HG03520 (cell line): ENCODE measurements around the gene GCNA.
"Not testable (repeated sequence)": the region's sequence is repeated elsewhere in the genome, so short reads cannot be mapped to it uniquely, and the experiment has no call there.

Source experiments
- ATAC-seq: cut with Tn5 transposase; IDR thresholded peaks from one replicate; pipeline ENCODE4 v1.9.1; 2021; ENCODE audit warnings: mild to moderate bottlenecking, moderate library complexity; ENCODE audit not compliant: unreplicated experiment

GCNA gene

DNA sequence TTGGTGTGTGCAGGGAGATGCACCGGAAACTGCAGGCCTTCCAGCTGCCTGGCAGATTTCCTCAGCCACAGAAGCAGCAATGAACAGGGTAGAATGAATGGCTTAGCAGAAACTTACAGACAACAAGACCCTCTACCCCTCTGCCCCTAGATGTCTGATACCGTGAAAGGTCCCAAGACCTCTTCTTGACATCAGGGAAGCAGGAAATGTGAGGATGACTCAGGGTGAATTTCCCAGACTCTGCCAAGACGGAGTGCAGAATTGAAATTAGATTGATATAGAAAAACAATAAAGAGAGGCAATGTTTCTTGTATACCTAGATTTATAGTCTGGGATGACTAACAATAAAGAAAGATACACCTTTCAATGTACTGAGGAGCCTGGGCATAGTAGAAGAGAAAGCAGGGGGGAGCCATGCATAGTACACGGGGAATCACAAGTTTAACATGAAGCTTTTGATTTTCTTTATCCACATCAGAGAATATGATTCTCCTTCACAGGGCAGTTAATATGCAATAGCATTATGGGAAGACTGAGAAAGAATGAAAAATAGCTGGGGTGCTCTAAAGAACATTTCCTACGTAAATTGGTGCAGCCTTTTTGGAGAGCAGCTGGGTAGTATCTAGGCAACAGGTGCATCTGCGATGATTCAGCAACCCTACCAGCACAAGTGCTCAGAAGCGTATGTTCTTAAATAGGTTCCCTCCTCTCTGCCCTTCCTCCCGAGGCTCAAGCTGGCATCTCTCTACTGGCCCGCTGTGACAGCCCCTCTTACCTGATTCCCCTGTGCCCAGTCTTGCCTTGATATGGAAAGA is 58.4 kb downstream of the GCNA start:
- ATAC-seq = no peak

DNA sequence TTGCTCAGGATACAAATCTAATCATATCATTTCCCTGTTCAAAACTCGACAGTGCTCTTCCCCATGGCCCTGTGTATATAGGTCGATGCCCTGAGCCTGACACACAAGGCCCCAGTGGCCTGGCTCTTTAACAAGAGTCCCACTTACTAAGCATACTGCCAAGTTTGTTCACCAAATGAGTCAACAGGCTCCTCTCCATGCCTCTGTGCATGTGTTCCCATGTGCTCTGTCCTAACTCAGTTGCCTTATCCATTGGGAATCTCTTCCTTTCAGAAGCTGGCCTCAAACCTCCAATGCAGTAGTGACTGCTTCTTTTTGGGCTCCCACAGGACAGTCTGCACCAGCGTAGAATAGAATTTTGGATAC is 59.0 kb downstream of the GCNA start:
- no peak for ATAC-seq

DNA sequence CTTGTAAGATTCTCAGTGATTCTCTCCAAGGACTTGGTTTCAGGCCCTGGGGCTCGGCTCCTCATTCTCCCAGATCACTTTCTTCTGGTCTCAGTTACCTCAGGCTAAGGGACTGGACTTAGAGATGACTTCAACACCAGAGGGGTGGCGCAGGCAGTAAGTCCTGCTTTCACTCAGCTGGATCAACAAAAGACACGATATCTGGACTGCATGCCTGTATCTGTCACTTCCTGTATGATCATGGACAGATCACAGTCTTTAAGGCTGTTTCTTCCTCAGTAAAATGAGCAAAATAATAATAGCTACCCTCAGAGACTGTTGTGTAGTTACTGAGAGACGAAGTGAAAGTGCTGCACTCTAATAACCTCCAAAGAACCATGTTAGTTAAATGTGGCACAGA is 59.6 kb downstream of the GCNA start:
- no peak for ATAC-seq

DNA sequence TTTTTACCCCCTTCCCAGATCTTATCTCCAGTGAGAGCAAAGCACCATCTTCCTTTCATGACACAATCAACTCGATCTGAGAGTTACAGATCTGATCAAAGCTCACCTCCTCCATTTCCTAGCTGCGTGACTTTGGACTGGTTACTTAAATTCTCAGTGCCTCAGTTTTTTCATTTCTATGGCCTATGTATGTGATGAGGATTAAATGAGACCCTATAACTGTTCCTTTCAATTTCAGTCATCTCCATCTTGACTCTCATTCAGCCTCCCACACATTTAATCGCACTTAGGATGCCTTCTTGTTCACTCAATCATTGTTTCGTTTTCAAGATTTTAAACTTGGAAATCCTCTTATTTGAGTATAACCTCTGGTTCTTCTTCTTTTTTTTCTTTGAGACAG is 60.2 kb downstream of the GCNA start:
- ATAC-seq = no peak

DNA sequence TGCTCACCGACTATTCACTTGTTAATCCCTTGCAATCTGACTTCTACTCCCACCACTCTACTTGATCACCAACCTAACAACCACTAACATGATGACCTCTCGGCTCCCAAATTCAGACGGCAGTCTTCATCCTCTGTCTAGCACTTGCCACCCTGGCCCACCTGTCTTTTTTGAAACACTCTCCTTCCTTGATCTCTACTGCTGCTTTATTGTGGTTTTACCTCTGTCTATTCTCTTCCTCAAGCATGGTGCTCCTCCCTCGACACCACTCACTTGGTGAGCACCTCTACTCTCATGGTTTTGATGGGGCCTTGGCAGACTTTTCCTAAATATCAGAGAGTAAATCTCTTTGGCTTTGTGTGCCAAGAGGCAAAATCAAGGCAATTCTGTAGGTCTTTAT is 61.8 kb downstream of the GCNA start:
- ATAC-seq = no peak

DNA sequence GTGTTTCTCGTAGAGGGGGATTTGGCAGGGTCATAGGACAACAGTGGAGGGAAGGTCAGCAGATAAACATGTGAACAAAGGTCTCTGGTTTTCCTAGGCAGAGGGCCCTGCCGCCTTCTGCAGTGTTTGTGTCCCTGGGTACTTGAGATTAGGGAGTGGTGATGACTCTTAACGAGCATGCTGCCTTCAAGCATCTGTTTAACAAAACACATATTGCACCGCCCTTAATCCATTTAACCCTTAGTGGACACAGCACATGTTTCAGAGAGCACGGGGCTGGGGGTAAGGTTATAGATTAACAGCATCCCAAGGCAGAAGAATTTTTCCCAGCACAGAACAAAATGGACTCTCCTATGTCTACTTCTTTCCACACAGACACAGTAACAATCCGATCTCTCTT is 66.2 kb downstream of the GCNA start:
- ATAC-seq = not testable (repeated sequence)

DNA sequence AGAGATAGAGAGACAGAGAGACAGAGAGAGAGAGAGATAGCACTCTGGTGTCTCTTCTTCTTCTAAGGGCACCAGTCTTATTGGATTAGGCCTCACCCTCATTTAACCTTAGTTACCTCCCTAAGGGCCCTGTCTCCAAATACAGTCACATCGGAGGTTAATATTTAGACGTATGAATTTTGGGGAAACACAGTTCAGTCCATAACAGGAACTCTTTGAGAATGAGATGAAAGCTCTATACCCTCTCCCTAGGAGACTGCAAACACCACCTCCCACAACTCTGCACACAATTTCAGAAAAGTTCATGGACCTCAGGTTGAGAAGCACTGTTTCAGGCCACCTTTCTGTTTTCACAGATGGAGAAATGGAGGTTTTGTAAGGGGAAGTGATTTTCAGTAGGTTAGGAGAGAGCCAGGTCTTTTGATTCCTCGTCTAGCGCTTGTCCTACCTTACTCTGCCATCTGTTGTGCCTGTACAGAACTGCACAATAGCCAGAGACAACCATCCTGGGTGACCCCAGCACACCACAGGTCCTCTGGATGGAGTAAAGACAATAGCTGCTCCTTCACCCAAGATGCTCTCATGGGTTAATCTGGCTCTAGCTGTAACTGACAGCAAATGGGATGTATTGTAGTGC is 72.2 kb downstream of the GCNA start:
- ATAC-seq = no peak

DNA sequence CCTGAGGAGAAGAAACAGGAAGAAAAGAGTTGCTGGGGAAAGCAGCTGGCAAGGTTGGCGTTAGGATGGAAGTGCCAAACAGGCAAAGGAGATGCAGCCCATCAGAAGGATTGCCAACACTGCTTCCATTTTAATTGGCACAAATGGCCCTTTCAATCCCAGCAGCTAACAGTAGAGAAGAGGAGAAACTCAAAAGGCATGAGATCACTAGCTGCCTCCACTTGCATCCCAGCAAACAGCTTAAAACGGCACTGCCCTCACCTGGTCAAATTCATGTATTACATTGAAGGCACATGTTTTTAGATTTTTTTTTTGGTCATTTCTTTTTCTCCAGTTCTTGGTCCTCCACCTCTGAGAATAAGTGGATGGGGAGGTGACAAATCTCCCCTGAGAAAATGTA is 74.2 kb downstream of the GCNA start:
- no peak for ATAC-seq

DNA sequence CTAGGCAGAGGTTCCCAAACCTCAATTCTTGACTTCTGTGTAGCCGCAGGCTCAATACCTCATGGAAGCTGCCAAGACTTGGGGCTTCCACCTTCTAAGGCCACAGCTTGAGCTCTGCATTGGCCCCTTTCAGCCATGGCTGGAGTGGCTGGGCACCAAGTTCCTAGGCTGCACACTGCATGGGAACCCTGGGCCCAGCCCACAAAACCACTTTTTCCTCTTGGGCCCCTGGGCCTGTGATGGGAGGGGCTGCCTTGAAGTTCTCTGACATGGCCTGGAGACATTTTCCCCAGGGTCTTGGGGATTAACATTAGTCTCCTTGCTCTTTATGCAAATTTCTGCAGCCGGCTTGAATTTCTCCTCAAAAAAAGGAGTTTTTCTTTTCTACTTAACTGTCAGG is 75.1 kb downstream of the GCNA start:
- ATAC-seq = no peak

DNA sequence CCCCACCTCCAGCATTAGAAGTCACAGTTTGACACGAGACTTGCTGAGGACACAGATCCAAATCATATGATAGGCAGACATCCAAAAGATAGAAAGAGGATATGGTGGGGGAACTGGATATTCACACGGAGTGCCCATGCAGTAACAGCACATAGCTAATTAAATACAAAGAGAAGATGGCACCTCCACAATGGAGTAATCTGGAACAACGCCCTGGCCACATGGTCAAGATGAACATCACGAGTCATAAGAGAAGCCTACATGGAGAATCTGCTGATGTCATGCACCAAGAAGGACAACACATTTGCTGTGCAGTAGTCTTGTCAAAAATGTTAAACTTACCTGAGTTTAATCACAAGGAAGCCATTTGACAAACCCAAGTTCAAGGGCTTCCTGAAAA is 79.0 kb downstream of the GCNA start:
- no peak for ATAC-seq

DNA sequence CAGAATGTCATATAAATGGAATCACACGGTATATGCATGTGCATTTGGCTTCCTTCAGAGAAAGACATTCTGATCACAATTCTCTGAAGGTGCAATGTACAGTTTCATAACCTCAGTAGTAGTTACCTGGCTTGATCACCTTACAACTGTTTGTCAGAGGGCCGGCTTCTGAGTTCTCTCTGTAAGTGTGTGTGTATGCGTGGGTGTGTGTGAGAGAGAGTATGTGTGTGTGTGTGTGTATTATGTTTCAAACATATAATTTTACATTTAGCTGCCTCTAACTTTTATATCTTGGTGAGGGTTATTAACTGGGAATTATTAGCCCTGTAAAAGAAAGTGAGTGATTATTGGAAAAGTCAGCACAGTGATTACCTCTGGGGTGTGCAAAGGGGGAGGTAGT is 81.1 kb downstream of the GCNA start:
- no peak for ATAC-seq

DNA sequence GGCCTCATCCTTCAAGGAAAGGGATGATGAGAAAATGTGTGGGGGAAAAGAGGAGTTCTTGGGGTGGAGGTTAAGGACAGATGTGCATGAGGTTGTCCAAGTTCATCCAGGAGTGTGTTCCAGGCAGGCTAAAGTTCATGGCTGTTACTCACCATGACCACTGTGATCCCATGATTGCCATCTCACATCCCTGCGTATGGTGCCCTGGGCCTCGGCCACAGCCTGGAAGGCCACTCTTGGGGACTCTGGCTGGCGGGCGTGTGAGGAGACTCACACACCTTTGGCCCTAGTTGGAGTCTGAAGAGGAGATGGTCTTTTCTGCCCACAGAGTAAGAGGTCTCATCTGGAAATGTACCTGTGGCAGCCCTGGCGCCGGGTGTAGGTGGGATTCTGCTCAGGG is 81.7 kb downstream of the GCNA start:
- no peak for ATAC-seq

DNA sequence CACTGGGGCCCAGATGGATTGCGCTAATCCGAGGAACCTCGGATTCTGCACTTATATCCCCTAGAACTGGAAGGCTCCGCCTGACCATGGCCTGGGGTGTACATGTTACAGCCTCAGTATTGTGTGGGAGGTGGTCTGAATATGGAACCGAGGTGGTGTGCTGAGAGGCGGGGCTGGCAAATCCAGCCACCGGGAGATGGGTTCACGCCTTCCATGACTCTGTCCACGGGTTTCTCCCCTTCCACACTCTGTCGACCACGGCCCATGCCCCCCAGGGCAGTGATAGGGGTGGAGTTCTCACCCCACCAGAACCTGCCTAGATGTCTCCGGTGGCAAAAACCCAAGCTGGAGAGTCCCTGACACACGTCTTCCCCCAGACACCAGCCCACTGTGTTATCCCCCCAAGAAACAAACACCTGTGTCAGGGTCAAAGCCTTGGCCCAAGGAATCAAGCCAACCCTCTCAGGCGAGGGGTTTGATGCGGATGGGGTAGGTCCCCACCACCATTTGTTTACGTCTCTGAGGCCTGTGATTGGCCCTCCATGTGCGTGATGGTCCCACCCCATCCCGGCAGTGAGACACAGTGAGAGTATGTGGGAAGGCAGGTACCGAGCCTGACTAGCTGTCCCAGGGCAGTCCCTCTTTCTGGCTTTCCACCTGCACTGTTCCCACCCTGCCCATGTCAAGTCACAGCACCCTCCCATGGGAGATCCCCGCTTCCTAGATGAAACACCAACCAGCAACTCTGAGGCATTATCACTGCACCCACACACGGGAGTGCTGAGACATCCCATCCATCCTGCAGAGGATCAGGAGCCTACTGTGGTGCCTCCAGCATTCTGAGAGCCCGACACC is 82.6 kb downstream of the GCNA start:
- no peak for ATAC-seq

DNA sequence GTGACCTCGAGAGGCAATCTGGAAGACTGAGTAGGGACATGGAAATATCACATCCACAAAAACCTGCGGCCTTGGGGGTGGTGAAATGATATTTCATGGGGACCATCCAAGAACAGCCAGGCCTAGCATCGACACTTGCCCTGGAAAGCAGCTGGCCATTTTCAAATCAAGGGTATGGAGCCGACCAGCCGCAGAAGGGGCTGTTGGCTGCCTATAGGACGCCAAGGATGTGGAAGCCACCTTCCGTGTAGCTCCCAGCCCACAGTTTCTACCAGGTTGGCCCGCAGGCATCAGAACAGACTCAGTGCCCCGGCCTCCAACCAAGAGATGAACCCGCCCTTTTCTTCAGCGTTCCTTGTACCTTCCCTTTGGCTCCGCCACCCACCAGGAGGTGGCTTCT is 83.7 kb downstream of the GCNA start:
- ATAC-seq = no peak

DNA sequence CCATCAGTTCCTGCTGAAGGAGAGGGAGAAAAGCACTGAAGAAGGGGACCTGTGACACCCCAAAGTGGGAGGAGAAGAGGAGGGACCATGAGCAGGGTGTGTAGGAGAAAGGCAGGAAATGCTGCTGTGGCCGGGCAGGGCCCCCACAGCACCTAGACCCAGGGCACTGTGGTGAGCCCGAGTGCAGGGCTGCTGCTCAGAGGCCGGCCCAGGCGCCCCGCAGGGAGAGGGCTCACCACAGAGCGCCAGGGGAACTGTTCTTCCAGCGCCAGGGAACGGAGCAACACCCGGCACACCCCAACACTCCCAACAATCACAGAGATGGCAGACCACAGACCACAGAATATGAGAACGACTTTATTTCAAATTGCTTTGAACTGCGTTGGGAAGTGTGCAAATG is 84.4 kb downstream of the GCNA start:
- not testable (repeated sequence) for ATAC-seq
